HL-60 (cell line): Measurements from ENCODE around the gene RAD9A.

ENCODE experiments used
- CTCF ChIP-seq: IDR thresholded peaks from one replicate; pipeline ENCODE4 v1.5.1; 2011; ENCODE audit warnings: low read length, control low read depth, inconsistent platforms; ENCODE audit not compliant: insufficient read depth
- POLR2AphosphoS5 ChIP-seq: IDR thresholded peaks from 2 replicates; pipeline ENCODE4 v1.6.1; 2012; ENCODE audit warnings: low read depth
- SPI1 ChIP-seq: IDR thresholded peaks from 2 replicates; pipeline ENCODE4 v1.6.1; 2012; ENCODE audit warnings: low read depth, mild to moderate bottlenecking, borderline replicate concordance

GRCh38 chr11:67393990-67394389, 2.2 kb downstream of the RAD9A start:
- TF ChIP-seq CTCF (no peak), POLR2AphosphoS5 (no peak), SPI1 (no peak)
